H1 (cell line): ENCODE results near the gene CCNY. TPM values are rescaled to one million over a fixed set of nuclear protein-coding genes. Genes with fewer than 3 reads are reported as not detected.

Experiments
- ASH2L ChIP-seq: fragments of 200-600, 300-600 bp; sonication (generic); IDR thresholded peaks from one replicate; pipeline ENCODE4 v1.7.1; 2017; ENCODE audit warnings: low read length
- BACH1 ChIP-seq: IDR thresholded peaks from 2 replicates; pipeline ENCODE4 v1.6.1; 2012; ENCODE audit warnings: low read length, improper control_type of control experiment
- CBX8 ChIP-seq: fragments of 300-800, 300-1000 bp; sonication (generic); IDR thresholded peaks from 2 replicates; pipeline ENCODE4 v1.7.1; 2016; ENCODE audit warnings: low read depth, low read length, borderline replicate concordance
- HDAC2 ChIP-seq, 2 experiments: fragments of 300-600 bp in 1 of 2; sonication (generic) in 1 of 2; IDR thresholded peaks; 2 replicates each; pipeline ENCODE4 v1.6.1; 2011 to 2012; ENCODE audit warnings: low read depth in 2 of 2, low read length in 2 of 2, mild to moderate bottlenecking in 2 of 2, moderate library complexity in 2 of 2, borderline replicate concordance in 1 of 2, inconsistent platforms in 1 of 2
- JUND ChIP-seq: IDR thresholded peaks from 2 replicates; pipeline ENCODE4 v1.6.1; 2011; ENCODE audit warnings: mild to moderate bottlenecking, improper control_type of control experiment, low read length
- POLR2A ChIP-seq, 2 experiments: IDR thresholded peaks; 1 replicate in 1 of 2; 2 replicates in 1 of 2; pipeline ENCODE4 v1.6.1; 2011; ENCODE audit warnings: low read depth in 2 of 2, low read length in 2 of 2, mild to moderate bottlenecking in 2 of 2; ENCODE audit errors: control extremely low read depth in 1 of 2
- RBBP5 ChIP-seq: IDR thresholded peaks from 2 replicates; pipeline ENCODE4 v1.7.1; 2012; ENCODE audit warnings: low read depth, mild to moderate bottlenecking, inconsistent platforms, low read length, moderate library complexity, borderline replicate concordance
- SP4 ChIP-seq: IDR thresholded peaks from 2 replicates; pipeline ENCODE4 v1.6.1; 2012; ENCODE audit warnings: low read length, inconsistent platforms
- SRF ChIP-seq: IDR thresholded peaks from 2 replicates; pipeline ENCODE4 v1.6.1; 2011; ENCODE audit warnings: mild to moderate bottlenecking, low read depth, low read length, moderate library complexity
- polyA plus RNA-seq, 7 experiments: library from polyadenylated mRNA; depleted of rRNA in 3 of 7; stranded (reverse) in 5 of 7; unstranded in 2 of 7; fragments of >200 nt in 5 of 7; fragments of 200-250 nt in 2 of 7; gene quantifications; 1 replicate in 5 of 7; 2 replicates in 1 of 7; 4 replicates in 1 of 7; pipeline versions ENCODE4 v1.2.1 to v1.2.3, GENCODE V29; 2011 to 2013; ENCODE audit warnings: missing spikeins in 2 of 7, mixed read lengths in 2 of 7
- total RNA-seq: library from RNA; stranded (reverse); fragmentation: NEBNext Ultra II Directional; extraction: Animal tissue kit (Norgen Biotek cat#: 25700); gene quantifications from 2 replicates; pipeline ENCODE4 v1.2.1, GENCODE V29; 2021
- TF ChIP-seq, protein P1 (sequence below): fragments of 300-600 bp; sonication (generic); IDR thresholded peaks from 2 replicates; pipeline ENCODE4 v1.7.1; 2012; ENCODE audit warnings: low read length, moderate library complexity, mild to moderate bottlenecking, inconsistent platforms; ENCODE audit not compliant: insufficient replicate concordance

Gene CCNY
- total and polyA plus RNA-seq, 2 of the 8 experiments (the other 6 are each of a cell fraction or from before 2014, with no cell fraction given), result 25.3 to 68.2 TPM

DNA sequence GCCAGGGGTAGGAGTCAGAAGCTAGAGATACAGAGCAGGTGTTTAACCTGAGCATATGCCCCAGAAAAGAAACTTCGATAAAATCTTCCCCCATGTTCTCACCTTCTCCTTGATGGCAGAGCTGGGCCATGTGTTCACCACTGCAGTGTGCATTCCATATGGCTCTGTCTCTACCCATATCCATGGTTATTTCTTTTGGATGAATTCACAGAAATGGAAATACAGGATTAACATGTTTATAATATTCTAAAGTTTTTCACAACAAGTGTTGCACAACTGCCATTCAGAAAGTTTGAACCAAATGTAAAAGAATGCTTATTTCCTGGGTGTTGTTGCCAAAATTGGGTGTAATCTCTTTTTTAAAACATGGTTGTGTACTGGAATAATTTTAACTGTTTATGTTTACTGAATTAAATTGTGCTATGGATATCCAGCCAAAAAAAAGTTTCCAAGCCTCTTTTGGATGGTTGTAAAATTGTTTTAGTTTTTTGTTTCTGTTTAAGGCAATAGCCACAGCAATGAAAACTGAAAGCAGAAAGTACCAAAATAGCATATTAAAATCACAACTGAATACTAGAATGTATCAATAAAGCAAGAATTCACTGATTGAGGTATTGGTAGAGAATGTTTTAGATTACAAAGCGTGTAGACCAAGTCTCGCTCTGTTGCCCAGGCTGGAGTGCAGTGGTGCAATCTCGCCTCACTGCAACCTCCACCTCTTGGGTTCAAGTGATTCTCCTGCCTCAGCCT, 19.9 kb upstream of the CCNY start (continued):
- TF ChIP-seq, protein P1, sequence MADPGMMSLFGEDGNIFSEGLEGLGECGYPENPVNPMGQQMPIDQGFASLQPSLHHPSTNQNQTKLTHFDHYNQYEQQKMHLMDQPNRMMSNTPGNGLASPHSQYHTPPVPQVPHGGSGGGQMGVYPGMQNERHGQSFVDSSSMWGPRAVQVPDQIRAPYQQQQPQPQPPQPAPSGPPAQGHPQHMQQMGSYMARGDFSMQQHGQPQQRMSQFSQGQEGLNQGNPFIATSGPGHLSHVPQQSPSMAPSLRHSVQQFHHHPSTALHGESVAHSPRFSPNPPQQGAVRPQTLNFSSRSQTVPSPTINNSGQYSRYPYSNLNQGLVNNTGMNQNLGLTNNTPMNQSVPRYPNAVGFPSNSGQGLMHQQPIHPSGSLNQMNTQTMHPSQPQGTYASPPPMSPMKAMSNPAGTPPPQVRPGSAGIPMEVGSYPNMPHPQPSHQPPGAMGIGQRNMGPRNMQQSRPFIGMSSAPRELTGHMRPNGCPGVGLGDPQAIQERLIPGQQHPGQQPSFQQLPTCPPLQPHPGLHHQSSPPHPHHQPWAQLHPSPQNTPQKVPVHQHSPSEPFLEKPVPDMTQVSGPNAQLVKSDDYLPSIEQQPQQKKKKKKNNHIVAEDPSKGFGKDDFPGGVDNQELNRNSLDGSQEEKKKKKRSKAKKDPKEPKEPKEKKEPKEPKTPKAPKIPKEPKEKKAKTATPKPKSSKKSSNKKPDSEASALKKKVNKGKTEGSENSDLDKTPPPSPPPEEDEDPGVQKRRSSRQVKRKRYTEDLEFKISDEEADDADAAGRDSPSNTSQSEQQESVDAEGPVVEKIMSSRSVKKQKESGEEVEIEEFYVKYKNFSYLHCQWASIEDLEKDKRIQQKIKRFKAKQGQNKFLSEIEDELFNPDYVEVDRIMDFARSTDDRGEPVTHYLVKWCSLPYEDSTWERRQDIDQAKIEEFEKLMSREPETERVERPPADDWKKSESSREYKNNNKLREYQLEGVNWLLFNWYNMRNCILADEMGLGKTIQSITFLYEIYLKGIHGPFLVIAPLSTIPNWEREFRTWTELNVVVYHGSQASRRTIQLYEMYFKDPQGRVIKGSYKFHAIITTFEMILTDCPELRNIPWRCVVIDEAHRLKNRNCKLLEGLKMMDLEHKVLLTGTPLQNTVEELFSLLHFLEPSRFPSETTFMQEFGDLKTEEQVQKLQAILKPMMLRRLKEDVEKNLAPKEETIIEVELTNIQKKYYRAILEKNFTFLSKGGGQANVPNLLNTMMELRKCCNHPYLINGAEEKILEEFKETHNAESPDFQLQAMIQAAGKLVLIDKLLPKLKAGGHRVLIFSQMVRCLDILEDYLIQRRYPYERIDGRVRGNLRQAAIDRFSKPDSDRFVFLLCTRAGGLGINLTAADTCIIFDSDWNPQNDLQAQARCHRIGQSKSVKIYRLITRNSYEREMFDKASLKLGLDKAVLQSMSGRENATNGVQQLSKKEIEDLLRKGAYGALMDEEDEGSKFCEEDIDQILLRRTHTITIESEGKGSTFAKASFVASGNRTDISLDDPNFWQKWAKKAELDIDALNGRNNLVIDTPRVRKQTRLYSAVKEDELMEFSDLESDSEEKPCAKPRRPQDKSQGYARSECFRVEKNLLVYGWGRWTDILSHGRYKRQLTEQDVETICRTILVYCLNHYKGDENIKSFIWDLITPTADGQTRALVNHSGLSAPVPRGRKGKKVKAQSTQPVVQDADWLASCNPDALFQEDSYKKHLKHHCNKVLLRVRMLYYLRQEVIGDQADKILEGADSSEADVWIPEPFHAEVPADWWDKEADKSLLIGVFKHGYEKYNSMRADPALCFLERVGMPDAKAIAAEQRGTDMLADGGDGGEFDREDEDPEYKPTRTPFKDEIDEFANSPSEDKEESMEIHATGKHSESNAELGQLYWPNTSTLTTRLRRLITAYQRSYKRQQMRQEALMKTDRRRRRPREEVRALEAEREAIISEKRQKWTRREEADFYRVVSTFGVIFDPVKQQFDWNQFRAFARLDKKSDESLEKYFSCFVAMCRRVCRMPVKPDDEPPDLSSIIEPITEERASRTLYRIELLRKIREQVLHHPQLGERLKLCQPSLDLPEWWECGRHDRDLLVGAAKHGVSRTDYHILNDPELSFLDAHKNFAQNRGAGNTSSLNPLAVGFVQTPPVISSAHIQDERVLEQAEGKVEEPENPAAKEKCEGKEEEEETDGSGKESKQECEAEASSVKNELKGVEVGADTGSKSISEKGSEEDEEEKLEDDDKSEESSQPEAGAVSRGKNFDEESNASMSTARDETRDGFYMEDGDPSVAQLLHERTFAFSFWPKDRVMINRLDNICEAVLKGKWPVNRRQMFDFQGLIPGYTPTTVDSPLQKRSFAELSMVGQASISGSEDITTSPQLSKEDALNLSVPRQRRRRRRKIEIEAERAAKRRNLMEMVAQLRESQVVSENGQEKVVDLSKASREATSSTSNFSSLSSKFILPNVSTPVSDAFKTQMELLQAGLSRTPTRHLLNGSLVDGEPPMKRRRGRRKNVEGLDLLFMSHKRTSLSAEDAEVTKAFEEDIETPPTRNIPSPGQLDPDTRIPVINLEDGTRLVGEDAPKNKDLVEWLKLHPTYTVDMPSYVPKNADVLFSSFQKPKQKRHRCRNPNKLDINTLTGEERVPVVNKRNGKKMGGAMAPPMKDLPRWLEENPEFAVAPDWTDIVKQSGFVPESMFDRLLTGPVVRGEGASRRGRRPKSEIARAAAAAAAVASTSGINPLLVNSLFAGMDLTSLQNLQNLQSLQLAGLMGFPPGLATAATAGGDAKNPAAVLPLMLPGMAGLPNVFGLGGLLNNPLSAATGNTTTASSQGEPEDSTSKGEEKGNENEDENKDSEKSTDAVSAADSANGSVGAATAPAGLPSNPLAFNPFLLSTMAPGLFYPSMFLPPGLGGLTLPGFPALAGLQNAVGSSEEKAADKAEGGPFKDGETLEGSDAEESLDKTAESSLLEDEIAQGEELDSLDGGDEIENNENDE, result no peak
- TF ChIP-seq JUND (no peak), POLR2A (IDR thresholded peaks at IDR 0.05; ENCODE audit: control extremely low read depth in 1 of 2, low read depth in 2 of 2, low read length in 2 of 2) (no peak), BACH1 (no peak), CBX8 (no peak), RBBP5 (no peak), ASH2L (no peak), SP4 (no peak), SRF (no peak), HDAC2 (IDR thresholded peaks at IDR 0.05; ENCODE audit: borderline replicate concordance in 1 of 2, low read depth in 2 of 2, low read length in 2 of 2) (no peak)
